Gastrocnemius medialis (tissue), 4 donors: Measurements from ENCODE around the gene CDH4. TPM values are rescaled to one million over a fixed set of nuclear protein-coding genes. Genes with fewer than 3 reads are reported as not detected.
"Not testable (repeated sequence)": the region's sequence is repeated elsewhere in the genome, so short reads cannot be mapped to it uniquely, and the experiment has no call there.

Source experiments
- ATAC-seq, 2 donors: fragments of 150-250 bp; one replicate each; pipeline ENCODE4 v1.9.1; 2016
- DNase-seq, 2 donors: peaks; one replicate each; pipeline ENCODE4 v3.0.0-alpha.2; 2019
- H3K27ac ChIP-seq, 4 donors: fragments of 200-600 bp; sonication (generic); 1 replicate in 1 of 4; 2 replicates in 3 of 4; pipeline ENCODE4 v1.5.1; 2016 to 2018; ENCODE audit warnings: mild to moderate bottlenecking in 2 of 4, moderate library complexity in 1 of 4
- H3K27me3 ChIP-seq, 3 donors: fragments of 200-600 bp; sonication (generic) in 2 of 3; 1 replicate in 1 of 3; 2 replicates in 2 of 3; pipeline versions ENCODE4 v1.5.1 to v1.6.0; 2016 to 2019; ENCODE audit warnings: mild to moderate bottlenecking in 1 of 3, moderate library complexity in 1 of 3
- H3K36me3 ChIP-seq, 2 donors: fragments of 200-600 bp; sonication (generic) in 1 of 2; one replicate each; pipeline ENCODE4 v1.5.1; 2017 to 2018
- H3K4me1 ChIP-seq, 2 donors: fragments of 200-600 bp; sonication (generic) in 1 of 2; one replicate each; pipeline ENCODE4 v1.5.1; 2016 to 2017; ENCODE audit warnings: mild to moderate bottlenecking in 2 of 2
- H3K4me3 ChIP-seq, 4 donors: fragments of 200-600 bp; sonication (generic) in 3 of 4; 1 replicate in 1 of 4; 2 replicates in 3 of 4; pipeline ENCODE4 v1.5.1; 2016 to 2019; ENCODE audit warnings: mild to moderate bottlenecking in 2 of 4
- H3K9me3 ChIP-seq, 3 donors: fragments of 200-600 bp; sonication (generic) in 2 of 3; 1 replicate in 1 of 3; 2 replicates in 2 of 3; pipeline ENCODE4 v1.5.1; 2016 to 2019
- CTCF ChIP-seq, 5 experiments: fragments of 450-650 bp in 3 of 5; fragments of 200-600 bp in 2 of 5; sonication (generic) in 2 of 5; IDR thresholded peaks in 4 of 5; conservative IDR thresholded peaks in 1 of 5; 1 replicate in 4 of 5; 2 replicates in 1 of 5; pipeline ENCODE4 v1.5.1; 2016 to 2019; ENCODE audit warnings: antibody characterized with exemption in 5 of 5, mild to moderate bottlenecking in 3 of 5, moderate library complexity in 3 of 5
- POLR2A ChIP-seq, 2 donors: fragments of 450-650 bp; IDR thresholded peaks; one replicate each; pipeline ENCODE4 v1.6.1; 2017; ENCODE audit warnings: antibody characterized with exemption in 2 of 2, mild to moderate bottlenecking in 2 of 2, moderate library complexity in 2 of 2
- in situ Hi-C, 4 donors: fragments of 200-750 bp; cut with MboI; loops; one replicate each; pipeline versions ENCODE4 v1.15.0 to v1.8.0; 2017; ENCODE audit warnings: low sequenced_read_pairs in 4 of 4
- intact Hi-C: fragments of 100-400 bp; cut with DNase I; formaldehyde crosslinking; loops from one replicate; pipeline ENCODE4 v1.15.1; 2023; ENCODE audit warnings: low total_unique reads
- total RNA-seq, 4 donors: library from RNA; depleted of rRNA; stranded (reverse); fragments of >200 nt; gene quantifications; one replicate each; pipeline versions ENCODE4 v1.1.0 to v1.2.3, GENCODE V29; 2016

CDH4 gene
- total RNA-seq, 4 donors from 2014 or later, result 0.38 to 1.2 (median 0.86) TPM

GRCh38 chr20:61451009-61451408, 198.9 kb downstream of the CDH4 start:
- H3K27ac ChIP-seq, result no peak overlapping the region
- no peaks in the 10 kb centered on the region for H3K27me3 ChIP-seq
- in situ Hi-C loops (no loop called here), intact Hi-C loops (no loop called here)
- DNase-seq, result no peak
- ATAC-seq, result no peak
- H3K4me3 ChIP-seq, result no peak overlapping the region
- no peaks in the 10 kb centered on the region for H3K36me3 ChIP-seq
- TF ChIP-seq CTCF (IDR thresholded peaks at IDR 0.05 in 4 of 5, conservative IDR thresholded peaks at IDR 0.05 in 1 of 5) (no peak), POLR2A (IDR thresholded peaks at IDR 0.05) (no peak)
- H3K9me3 ChIP-seq, result no peaks in the 10 kb centered on the region
- no peaks in the 10 kb centered on the region for H3K4me1 ChIP-seq

DNA sequence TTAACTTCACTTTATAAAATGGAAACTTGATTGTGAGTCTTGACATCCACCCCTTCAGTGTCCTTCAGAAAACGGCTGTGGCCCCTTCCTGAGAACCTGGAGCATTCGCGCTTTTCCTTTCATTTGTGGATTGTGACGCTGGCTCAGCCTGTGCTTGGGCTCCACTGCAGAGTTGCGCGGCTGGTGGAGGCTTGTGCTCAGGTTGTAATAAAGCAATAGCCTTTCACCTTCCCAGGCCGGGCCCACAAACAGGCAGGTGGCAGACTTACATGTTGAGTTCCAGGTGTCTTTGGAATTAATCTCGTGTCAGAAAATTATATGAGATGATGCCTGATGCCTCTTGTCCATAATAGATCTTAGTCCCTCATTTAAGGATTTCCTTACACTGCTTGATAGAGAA, 199.9 kb downstream of the CDH4 start:
- Histone ChIP-seq H3K27me3 (no peaks in the 10 kb centered on the region), H3K9me3 (no peaks in the 10 kb centered on the region), H3K4me3 (no peak overlapping the region), H3K36me3 (no peaks in the 10 kb centered on the region), H3K27ac (no peak overlapping the region), H3K4me1 (no peaks in the 10 kb centered on the region)
- DNase-seq (no peak), ATAC-seq (no peak)
- in situ Hi-C loops (no loop called here), intact Hi-C loops (no loop called here)
- TF ChIP-seq POLR2A (IDR thresholded peaks at IDR 0.05) (no peak), CTCF (IDR thresholded peaks at IDR 0.05 in 4 of 5, conservative IDR thresholded peaks at IDR 0.05 in 1 of 5) (no peak)

DNA sequence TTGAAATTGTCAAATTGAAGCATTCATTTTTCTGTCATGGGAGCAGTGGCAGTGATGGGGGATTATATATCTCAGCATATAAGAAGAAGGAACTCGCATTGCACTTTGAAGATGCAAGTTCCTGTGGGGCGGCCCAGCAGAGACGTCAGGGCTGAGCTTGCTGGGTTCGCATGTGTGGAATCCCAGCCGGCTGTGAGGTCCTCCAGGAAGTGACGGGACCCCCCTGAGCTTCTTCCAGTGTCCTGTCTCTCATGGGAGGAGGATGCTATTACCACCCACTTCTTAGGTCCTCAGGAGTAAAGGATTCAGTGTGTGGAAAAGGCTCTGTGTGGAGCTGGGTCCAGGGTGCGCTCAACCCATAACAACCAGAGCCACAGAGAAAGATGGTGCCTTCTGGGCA, 201.2 kb downstream of the CDH4 start:
- in situ Hi-C loops, result no loop called here
- H3K4me1 ChIP-seq, result no peaks in the 10 kb centered on the region
- H3K27ac ChIP-seq, result no peak overlapping the region
- H3K36me3 ChIP-seq, result no peaks in the 10 kb centered on the region
- no peaks in the 10 kb centered on the region for H3K27me3 ChIP-seq
- intact Hi-C loops, result no loop called here
- DNase-seq (no peak), ATAC-seq (no peak)
- TF ChIP-seq CTCF (IDR thresholded peaks at IDR 0.05 in 4 of 5, conservative IDR thresholded peaks at IDR 0.05 in 1 of 5), result no peak
- TF ChIP-seq POLR2A (IDR thresholded peaks at IDR 0.05), result no peak
- H3K4me3 ChIP-seq, result no peak overlapping the region
- no peaks in the 10 kb centered on the region for H3K9me3 ChIP-seq

DNA sequence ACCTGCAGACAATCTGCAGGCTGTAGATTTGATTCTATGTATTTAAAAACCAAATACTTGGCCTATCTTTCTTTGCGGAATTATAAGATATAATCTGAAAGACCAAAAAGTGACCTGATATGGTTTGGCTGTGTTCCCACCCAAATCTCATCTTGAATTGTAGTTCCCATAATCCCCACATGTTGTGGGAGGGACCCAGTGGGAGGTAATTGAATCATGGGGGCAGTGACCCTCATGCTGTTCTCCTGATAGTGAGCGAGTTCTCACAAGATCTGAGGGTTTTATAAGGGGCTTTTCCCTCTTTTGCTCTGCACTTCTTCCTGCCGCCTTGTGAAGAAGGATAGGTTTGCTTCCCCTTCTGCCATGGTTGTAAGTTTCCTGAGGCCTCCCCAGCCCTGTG, 201.6 kb downstream of the CDH4 start:
- H3K4me3 ChIP-seq, H3K36me3 ChIP-seq, H3K9me3 ChIP-seq, DNase-seq, H3K27me3 ChIP-seq, H3K27ac ChIP-seq, ATAC-seq, H3K4me1 ChIP-seq, intact Hi-C loops, in situ Hi-C loops: not testable (repeated sequence)

DNA sequence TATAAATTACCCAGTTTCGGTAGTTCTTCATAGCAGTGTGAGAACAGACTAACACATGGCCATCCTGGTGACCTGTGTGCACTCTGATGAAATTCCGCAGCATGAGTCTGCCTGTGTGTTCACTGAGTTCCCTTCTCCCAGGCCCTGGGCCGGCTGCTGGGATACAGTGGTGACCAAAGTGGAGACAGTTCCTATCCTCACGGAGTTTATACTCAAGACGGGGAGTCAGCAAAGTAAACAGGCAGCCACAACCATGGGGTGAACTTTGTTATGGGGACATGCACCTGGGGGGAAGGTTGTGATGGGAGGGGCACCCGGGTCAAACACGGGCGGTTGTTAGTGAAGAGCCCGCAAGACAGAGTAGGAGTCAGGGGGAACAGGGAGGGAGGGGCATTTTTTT, 202.0 kb downstream of the CDH4 start:
- DNase-seq (no peak), ATAC-seq (no peak)
- in situ Hi-C loops, result no loop called here
- Histone ChIP-seq H3K4me3 (no peak overlapping the region), H3K27ac (no peak overlapping the region), H3K36me3 (no peaks in the 10 kb centered on the region), H3K9me3 (no peaks in the 10 kb centered on the region), H3K4me1 (no peaks in the 10 kb centered on the region), H3K27me3 (no peaks in the 10 kb centered on the region)
- TF ChIP-seq CTCF (IDR thresholded peaks at IDR 0.05 in 4 of 5, conservative IDR thresholded peaks at IDR 0.05 in 1 of 5) (no peak), POLR2A (IDR thresholded peaks at IDR 0.05) (no peak)
- intact Hi-C loops, result no loop called here
